H1 (cell line): Measurements from ENCODE around the gene PITPNC1. TPM values are rescaled to one million over a fixed set of nuclear protein-coding genes. Genes with fewer than 3 reads are reported as not detected.

Experiments used
- CTCF ChIA-PET: fragments of 300-600 bp; sonication (Branson Sonifier 250); formaldehyde crosslinking; loops from one replicate; lab custom pipeline; 2021; ENCODE audit not compliant: partially characterized antibody; lab: Charles Lee
- POLR2A ChIA-PET: fragments of 300-600 bp; sonication (Branson Sonifier 250); formaldehyde crosslinking; loops from one replicate; lab custom pipeline; 2021; ENCODE audit warnings: inconsistent platforms; ENCODE audit not compliant: partially characterized antibody; lab: Charles Lee
- DNase-seq, 2 experiments: peaks; one replicate each; pipeline versions ENCODE4 v3.0.0 to v3.0.0-alpha.2; 2010 to 2022; ENCODE audit warnings: low spot score in 2 of 2, low read depth in 1 of 2, mixed read lengths in 1 of 2
- FAIRE-seq: peaks from 2 replicates; lab custom pipeline; 2011; peaks lifted over from hg19 to GRCh38; lab: Jason Lieb, UNC
- H2AFZ ChIP-seq: 2 replicates; pipeline ENCODE4 v1.8.1; 2012; ENCODE audit warnings: low read length, inconsistent platforms
- H2AK5ac ChIP-seq: 2 replicates; pipeline ENCODE4 v1.6.1; 2013; ENCODE audit warnings: low read depth, low read length
- H2BK120ac ChIP-seq: replicated peaks from 2 replicates; pipeline ENCODE3; 2013; ENCODE audit warnings: low read depth, low read length, inconsistent platforms
- H2BK12ac ChIP-seq: 2 replicates; pipeline ENCODE4 v1.6.1; 2013; ENCODE audit warnings: low read depth, low read length
- H2BK15ac ChIP-seq: 2 replicates; pipeline ENCODE4 v1.6.1; 2013; ENCODE audit warnings: low read length
- H2BK20ac ChIP-seq: 2 replicates; pipeline ENCODE4 v1.6.1; 2013; ENCODE audit warnings: low read length
- H2BK5ac ChIP-seq: 2 replicates; pipeline ENCODE4 v1.6.1; 2013; ENCODE audit warnings: low read depth, low read length
- H3K14ac ChIP-seq: 2 replicates; pipeline ENCODE4 v1.6.1; 2013; ENCODE audit warnings: inconsistent platforms; ENCODE audit not compliant: insufficient read length
- H3K18ac ChIP-seq: 2 replicates; pipeline ENCODE4 v1.6.1; 2013; ENCODE audit warnings: low read length; ENCODE audit errors: extremely low read depth
- H3K23ac ChIP-seq: 2 replicates; pipeline ENCODE4 v1.6.1; 2013; ENCODE audit warnings: inconsistent platforms; ENCODE audit not compliant: insufficient read length
- H3K23me2 ChIP-seq: 2 replicates; pipeline ENCODE4 v1.6.1; 2013; ENCODE audit warnings: low read depth, low read length
- H3K27ac ChIP-seq: 2 replicates; pipeline ENCODE4 v1.6.1; 2011; ENCODE audit warnings: low read depth, low read length, inconsistent platforms
- H3K27me3 ChIP-seq, 4 experiments: replicated peaks in 1 of 4; 1 replicate in 1 of 4; 2 replicates in 3 of 4; pipeline versions ENCODE4 v1.6.1 to v1.8.1; 2011 to 2013; ENCODE audit warnings: low read length in 3 of 4, mild to moderate bottlenecking in 3 of 4, inconsistent platforms in 2 of 4, mixed read lengths in 2 of 4, moderate library complexity in 1 of 4; ENCODE audit not compliant: control insufficient read depth in 3 of 4, insufficient read depth in 3 of 4; ENCODE audit errors: extremely low read depth in 1 of 4
- H3K36me3 ChIP-seq, 4 experiments: 2 replicates each; pipeline versions ENCODE4 v1.6.1 to v1.8.1; 2011 to 2013; ENCODE audit warnings: mild to moderate bottlenecking in 4 of 4, low read length in 3 of 4, moderate library complexity in 2 of 4, control low read depth in 1 of 4, inconsistent platforms in 1 of 4; ENCODE audit not compliant: insufficient read depth in 4 of 4, control insufficient read depth in 2 of 4
- H3K4ac ChIP-seq: replicated peaks from 2 replicates; pipeline ENCODE3; 2013; ENCODE audit warnings: low read length, low read depth, mixed read lengths, inconsistent platforms; ENCODE audit not compliant: insufficient read length
- H3K4me1 ChIP-seq, 4 experiments: replicated peaks in 1 of 4; 1 replicate in 1 of 4; 2 replicates in 3 of 4; pipeline versions ENCODE4 v1.6.1 to v1.8.1; 2011 to 2013; ENCODE audit warnings: low read length in 3 of 4, inconsistent platforms in 2 of 4, mixed read lengths in 1 of 4; ENCODE audit not compliant: insufficient read depth in 4 of 4, control insufficient read depth in 3 of 4
- H3K4me2 ChIP-seq, 2 experiments: 2 replicates each; pipeline versions ENCODE4 v1.6.1 to v1.8.1; 2011 to 2013; ENCODE audit warnings: low read depth in 2 of 2, low read length in 2 of 2, control low read depth in 1 of 2, inconsistent platforms in 1 of 2, mild to moderate bottlenecking in 1 of 2; ENCODE audit not compliant: insufficient read depth in 1 of 2
- H3K4me3 ChIP-seq, 4 experiments: fragments of 200-600, 300-600 bp in 1 of 4; sonication (generic), shearing (Covaris generic), sonication (Bioruptor Twin) in 1 of 4; 2 replicates each; pipeline versions ENCODE4 v1.5.1 to v1.8.1; 2011 to 2016; ENCODE audit warnings: low read length in 4 of 4, low read depth in 3 of 4, control low read depth in 2 of 4, inconsistent platforms in 2 of 4, mild to moderate bottlenecking in 2 of 4, mixed read lengths in 1 of 4, moderate library complexity in 1 of 4; ENCODE audit not compliant: insufficient read depth in 2 of 4; ENCODE audit errors: extremely low read depth in 1 of 4
- H3K56ac ChIP-seq: replicated peaks from 2 replicates; pipeline ENCODE3; 2013; ENCODE audit warnings: low read depth, mild to moderate bottlenecking, mixed read lengths, low read length, inconsistent platforms; ENCODE audit not compliant: insufficient read length
- H3K79me1 ChIP-seq: 2 replicates; pipeline ENCODE4 v1.6.1; 2013; ENCODE audit warnings: low read depth, low read length, control low read depth
- H3K79me2 ChIP-seq, 2 experiments: 2 replicates each; pipeline versions ENCODE4 v1.6.1 to v1.8.1; 2012 to 2013; ENCODE audit warnings: low read length in 2 of 2, mild to moderate bottlenecking in 2 of 2, inconsistent platforms in 1 of 2; ENCODE audit not compliant: insufficient read depth in 2 of 2, control insufficient read depth in 1 of 2
- H3K9ac ChIP-seq, 4 experiments: replicated peaks in 1 of 4; 1 replicate in 1 of 4; 2 replicates in 3 of 4; pipeline versions ENCODE4 v1.6.1 to v1.8.1; 2011 to 2013; ENCODE audit warnings: low read depth in 3 of 4, low read length in 3 of 4, control low read depth in 2 of 4, mild to moderate bottlenecking in 2 of 4, moderate library complexity in 2 of 4, inconsistent platforms in 1 of 4; ENCODE audit errors: extremely low read depth in 1 of 4
- H3K9me3 ChIP-seq, 2 experiments: 2 replicates each; pipeline versions ENCODE4 v1.6.1 to v1.8.1; 2012 to 2013; ENCODE audit warnings: mild to moderate bottlenecking in 2 of 2, moderate library complexity in 2 of 2, control low read depth in 1 of 2, inconsistent platforms in 1 of 2, low read depth in 1 of 2, low read length in 1 of 2, mixed read lengths in 1 of 2; ENCODE audit not compliant: insufficient read depth in 2 of 2
- H4K20me1 ChIP-seq, 2 experiments: replicated peaks in 1 of 2; 2 replicates each; pipeline versions ENCODE3 to v1.8.1; 2011 to 2013; ENCODE audit warnings: inconsistent platforms in 2 of 2, low read length in 2 of 2, mild to moderate bottlenecking in 1 of 2; ENCODE audit not compliant: insufficient read depth in 2 of 2, control insufficient read depth in 1 of 2
- H4K5ac ChIP-seq: 2 replicates; pipeline ENCODE4 v1.6.1; 2013; ENCODE audit warnings: low read length, low read depth, mixed read lengths, inconsistent platforms; ENCODE audit not compliant: insufficient read length
- H4K8ac ChIP-seq: 2 replicates; pipeline ENCODE4 v1.8.0; 2013; ENCODE audit warnings: mild to moderate bottlenecking, moderate library complexity, low read length, inconsistent platforms; ENCODE audit not compliant: insufficient read depth; ENCODE audit errors: extremely low read depth
- H4K91ac ChIP-seq: replicated peaks from 2 replicates; pipeline ENCODE3; 2013; ENCODE audit warnings: low read length, mixed read lengths, inconsistent platforms; ENCODE audit not compliant: insufficient read length
- TEAD4 ChIP-seq: IDR thresholded peaks from 2 replicates; pipeline ENCODE4 v1.6.1; 2012; ENCODE audit warnings: low read depth, low read length, inconsistent platforms, mixed read lengths
- WGBS, 2 experiments: shearing (Covaris generic) in 1 of 2; methylation state at CpG; one replicate each; pipeline versions ENCODE4 v1.1.6 to v1.1.7; 2013 to 2015; ENCODE audit warnings: low lambda C conversion rate in 2 of 2, mixed read lengths in 2 of 2, inconsistent platforms in 1 of 2, low coverage in 1 of 2, missing lambda C conversion rate in 1 of 2; ENCODE audit not compliant: insufficient replicate concordance in 2 of 2, insufficient coverage in 1 of 2, insufficient read length in 1 of 2; ENCODE audit errors: extremely low coverage in 1 of 2, missing lambda C conversion rate in 1 of 2; 5-methylcytosine and 5-hydroxymethylcytosine counted together
- polyA plus RNA-seq, 7 experiments: library from polyadenylated mRNA; depleted of rRNA in 3 of 7; stranded (reverse) in 5 of 7; unstranded in 2 of 7; fragments of >200 nt in 5 of 7; fragments of 200-250 nt in 2 of 7; gene quantifications; 1 replicate in 5 of 7; 2 replicates in 1 of 7; 4 replicates in 1 of 7; pipeline versions ENCODE4 v1.2.1 to v1.2.3, GENCODE V29; 2011 to 2013; ENCODE audit warnings: missing spikeins in 2 of 7, mixed read lengths in 2 of 7
- total RNA-seq: library from RNA; stranded (reverse); fragmentation: NEBNext Ultra II Directional; extraction: Animal tissue kit (Norgen Biotek cat#: 25700); gene quantifications from 2 replicates; pipeline ENCODE4 v1.2.1, GENCODE V29; 2021

PITPNC1 gene
- total and polyA plus RNA-seq, 2 of the 8 experiments (the other 6 are each of a cell fraction or from before 2014, with no cell fraction given): 17.6 to 54.7 TPM

DNA sequence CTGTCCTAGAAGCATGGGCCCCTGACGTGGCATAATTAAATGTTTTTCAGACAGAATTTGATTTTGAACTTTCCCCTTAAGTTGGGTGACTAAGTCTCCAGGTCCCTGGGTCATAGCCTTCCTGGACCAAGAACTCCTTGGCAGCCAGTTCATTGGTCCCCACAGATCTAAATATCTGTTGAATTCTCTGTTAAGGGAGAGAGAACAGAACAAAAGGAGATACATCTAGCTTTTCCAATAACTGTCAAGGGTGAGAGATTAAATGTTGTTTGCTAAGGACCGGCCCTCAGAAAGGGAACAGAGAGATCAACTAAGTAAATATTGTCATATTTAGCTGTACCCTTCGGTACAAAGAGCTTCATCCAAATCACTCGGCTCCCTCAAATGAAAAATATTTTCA lies 262.5 kb downstream of the PITPNC1 start:
- no peaks in the 10 kb centered on the region for H3K23me2 ChIP-seq
- no peak overlapping the region for H4K91ac ChIP-seq
- H4K8ac ChIP-seq: no peak overlapping the region
- H3K79me1 ChIP-seq: no peaks in the 10 kb centered on the region
- no peak overlapping the region for H4K5ac ChIP-seq
- no peaks in the 10 kb centered on the region for H3K79me2 ChIP-seq
- 91% methylated on average over 4 of the region's 4 CpGs; no CpG with 5 or more reads in 1 of the 2 experiments for WGBS, 2 experiments
- H3K4me3 ChIP-seq: no peak overlapping the region
- no peak overlapping the region for H3K4me2 ChIP-seq
- ChIA-PET POLR2A (no interaction called here), CTCF (interaction anchor here (0.6 to 1.7 kb wide), 7 partner anchors 9 to 261 kb away, joined by 3 to 4 read pairs (median 4); no protein-coding TSS in a partner anchor)
- H2BK5ac ChIP-seq: no peak overlapping the region
- no peaks in the 10 kb centered on the region for H3K36me3 ChIP-seq
- H3K27ac ChIP-seq: no peak overlapping the region
- H2BK120ac ChIP-seq: no peak overlapping the region
- no peak overlapping the region for H3K4ac ChIP-seq
- no peaks in the 10 kb centered on the region for H3K4me1 ChIP-seq
- H3K9ac ChIP-seq: no peak overlapping the region
- H4K20me1 ChIP-seq: no peaks in the 10 kb centered on the region
- H2BK20ac ChIP-seq: no peak overlapping the region
- no peak overlapping the region for H2AK5ac ChIP-seq
- no peak overlapping the region for H2BK12ac ChIP-seq
- H3K56ac ChIP-seq: no peak overlapping the region
- no peak overlapping the region for H3K18ac ChIP-seq
- FAIRE-seq (no peak), DNase-seq (no peak)
- no peak overlapping the region for H3K23ac ChIP-seq
- no peak overlapping the region for H2AFZ ChIP-seq
- H3K27me3 ChIP-seq: no peaks in the 10 kb centered on the region
- no peak overlapping the region for H2BK15ac ChIP-seq
- H3K14ac ChIP-seq: no peak overlapping the region
- no peaks in the 10 kb centered on the region for H3K9me3 ChIP-seq
- TF ChIP-seq TEAD4: no peak
